Measurements from ENCODE around the gene ACTN4.

ACTN4 gene

GRCh38 chr19:38662537-38663155, 15.2 kb downstream of the ACTN4 start:
- DNase-seq: no peak

GRCh38 chr19:38663156-38663651, 15.8 kb downstream of the ACTN4 start:
- no peak for DNase-seq

GRCh38 chr19:38663957-38664502, 16.6 kb downstream of the ACTN4 start:
- no peak for DNase-seq

- DNase-seq: no peak
These were observed 17.2 kb downstream of the ACTN4 start for GRCh38 chr19:38664503-38665211.

- DNase-seq: no peak
These were observed 17.9 kb downstream of the ACTN4 start for GRCh38 chr19:38665219-38665931.

GRCh38 chr19:38665950-38666662, 18.7 kb downstream of the ACTN4 start:
- DNase-seq: no peak

- no peak for DNase-seq
These were observed 19.4 kb downstream of the ACTN4 start for GRCh38 chr19:38666663-38667511.

GRCh38 chr19:38667661-38668171, 20.3 kb downstream of the ACTN4 start:
- DNase-seq: no peak

- DNase-seq: no peak
These were observed 22.1 kb downstream of the ACTN4 start for GRCh38 chr19:38669552-38669951.

- DNase-seq: no peak
These were observed 23.5 kb downstream of the ACTN4 start for GRCh38 chr19:38670921-38671398.

- no peak for DNase-seq
These were observed 24.2 kb downstream of the ACTN4 start for GRCh38 chr19:38671654-38672053.

GRCh38 chr19:38673030-38673429, 25.6 kb downstream of the ACTN4 start:
- no peak for DNase-seq

GRCh38 chr19:38674388-38675171, 27.1 kb downstream of the ACTN4 start:
- no peak for DNase-seq

- DNase-seq: no peak
These were observed 28.2 kb downstream of the ACTN4 start for GRCh38 chr19:38675611-38676010.

- DNase-seq: no peak
These were observed 28.8 kb downstream of the ACTN4 start for GRCh38 chr19:38676023-38676877.

- DNase-seq: no peak
These were observed 29.6 kb downstream of the ACTN4 start for GRCh38 chr19:38676878-38677646.

GRCh38 chr19:38678217-38678890, 30.9 kb downstream of the ACTN4 start:
- no peak for DNase-seq

- no peak for DNase-seq
These were observed 31.5 kb downstream of the ACTN4 start for GRCh38 chr19:38678891-38679494.
